Keratinocyte (primary cell): ENCODE measurements around the gene PPP5C. TPM values are rescaled to one million over a fixed set of nuclear protein-coding genes. Genes with fewer than 3 reads are reported as not detected.

Experiments used
- DNase-seq: peaks from one replicate; pipeline ENCODE4 v3.0.0-alpha.2; 2011; ENCODE audit warnings: low read depth, missing footprints, low spot score
- FAIRE-seq: peaks from 2 replicates; lab custom pipeline; 2011; peaks lifted over from hg19 to GRCh38; lab: Jason Lieb, UNC
- H2AFZ ChIP-seq: 2 replicates; pipeline ENCODE4 v1.6.0; 2012; ENCODE audit warnings: low read length, control low read depth, inconsistent platforms; ENCODE audit not compliant: control insufficient read depth
- H3K27ac ChIP-seq: 2 replicates; pipeline ENCODE4 v1.5.1; 2011; ENCODE audit warnings: low read length; ENCODE audit not compliant: control insufficient read depth, insufficient read depth
- H3K27me3 ChIP-seq: 3 replicates; pipeline ENCODE4 v1.6.0; 2011; ENCODE audit warnings: low read length; ENCODE audit not compliant: control insufficient read depth, insufficient read depth; ENCODE audit errors: extremely low read depth
- H3K36me3 ChIP-seq, 2 experiments: 2 replicates in 1 of 2; 3 replicates in 1 of 2; pipeline ENCODE4 v1.5.1; 2011; ENCODE audit warnings: low read length in 2 of 2, mild to moderate bottlenecking in 1 of 2; ENCODE audit not compliant: control insufficient read depth in 2 of 2, insufficient read depth in 2 of 2; ENCODE audit errors: extremely low read depth in 1 of 2
- H3K4me1 ChIP-seq: 3 replicates; pipeline ENCODE4 v1.5.1; 2011; ENCODE audit warnings: low read length; ENCODE audit not compliant: control insufficient read depth, insufficient read depth; ENCODE audit errors: extremely low read depth
- H3K4me2 ChIP-seq: 3 replicates; pipeline ENCODE4 v1.6.0; 2011; ENCODE audit warnings: low read depth, low read length; ENCODE audit not compliant: control insufficient read depth, insufficient read depth; ENCODE audit errors: extremely low read depth
- H3K4me3 ChIP-seq, 3 experiments: fragments of 200-600 bp in 1 of 3; sonication (generic) in 1 of 3; 2 replicates in 2 of 3; 3 replicates in 1 of 3; pipeline ENCODE4 v1.5.1; 2011 to 2016; ENCODE audit warnings: low read length in 3 of 3, mild to moderate bottlenecking in 3 of 3, control low read depth in 2 of 3, inconsistent platforms in 1 of 3, low read depth in 1 of 3, mixed read lengths in 1 of 3, mixed run types in 1 of 3, moderate library complexity in 1 of 3; ENCODE audit not compliant: control insufficient read depth in 2 of 3, insufficient read depth in 2 of 3; ENCODE audit errors: extremely low read depth in 1 of 3
- H3K79me2 ChIP-seq: 2 replicates; pipeline ENCODE4 v1.6.0; 2012; ENCODE audit warnings: low read length; ENCODE audit not compliant: control insufficient read depth, insufficient read depth
- H3K9ac ChIP-seq: 3 replicates; pipeline ENCODE4 v1.6.0; 2011; ENCODE audit warnings: low read length; ENCODE audit not compliant: control insufficient read depth, insufficient read depth; ENCODE audit errors: extremely low read depth
- H3K9me1 ChIP-seq: 3 replicates; pipeline ENCODE4 v1.6.0; 2011; ENCODE audit warnings: low read length; ENCODE audit not compliant: control insufficient read depth, insufficient read depth; ENCODE audit errors: extremely low read depth
- H3K9me3 ChIP-seq: 2 replicates; pipeline ENCODE4 v1.5.1; 2012; ENCODE audit warnings: low read depth, low read length; ENCODE audit not compliant: control insufficient read depth
- H4K20me1 ChIP-seq: 3 replicates; pipeline ENCODE4 v1.6.0; 2011; ENCODE audit warnings: low read length; ENCODE audit not compliant: control insufficient read depth, insufficient read depth; ENCODE audit errors: extremely low read depth
- EZH2 ChIP-seq: IDR thresholded peaks from one replicate; pipeline ENCODE4 v1.6.1; 2012; ENCODE audit warnings: inconsistent platforms, mild to moderate bottlenecking, low read length, moderate library complexity
- dilution Hi-C: fragments of 300-500 bp; cut with MboI; formaldehyde crosslinking; loops from one replicate; pipeline ENCODE4 v1.7.0; 2020; ENCODE audit warnings: low sequenced_read_pairs; ENCODE audit not compliant: extremely low pct_ligation_motif_present
- polyA plus RNA-seq, 5 experiments: library from polyadenylated mRNA; depleted of rRNA in 3 of 5; stranded (reverse) in 3 of 5; stranded (forward) in 1 of 5; unstranded in 1 of 5; fragments of >200 nt; gene quantifications; 1 replicate in 1 of 5; 2 replicates in 3 of 5; 3 replicates in 1 of 5; pipeline versions ENCODE4 v1.2.1 to v1.2.3, GENCODE V29; 2011 to 2012; ENCODE audit warnings: missing spikeins in 2 of 5, low read depth in 1 of 5, low replicate concordance in 1 of 5
- TF ChIP-seq, protein P1 (sequence below), 3 experiments: IDR thresholded peaks in 1 of 3; conservative IDR thresholded peaks in 1 of 3; optimal IDR thresholded peaks in 1 of 3; 2 replicates in 2 of 3; 3 replicates in 1 of 3; pipeline versions ENCODE3 to v1.5.1; 2011; ENCODE audit warnings: low read length in 3 of 3, mild to moderate bottlenecking in 3 of 3, moderate library complexity in 2 of 3, control low read depth in 1 of 3, inconsistent platforms in 1 of 3; ENCODE audit not compliant: insufficient read depth in 2 of 3; ENCODE audit errors: extremely low read depth in 1 of 3

Gene PPP5C
- polyA plus RNA-seq, 1 donor (not counting 4 experiments of a cell fraction or from before 2014, with no cell fraction given) = 97.5 TPM

- dilution Hi-C loops = no loop called here
- Histone ChIP-seq H3K9me3 (no peaks in the 10 kb centered on the region), H3K9me1 (no peaks in the 10 kb centered on the region), H3K36me3 (peaks cover 9 to 10% of the 10 kb centered on the region in 2 experiments), H3K4me1 (no peaks in the 10 kb centered on the region), H3K27me3 (no peaks in the 10 kb centered on the region), H3K4me2 (no peak overlapping the region), H3K4me3 (no peak overlapping the region), H3K27ac (no peak overlapping the region), H3K9ac (no peak overlapping the region), H4K20me1 (peaks cover 2% of the 10 kb centered on the region), H2AFZ (no peak overlapping the region), H3K79me2 (peaks cover 24% of the 10 kb centered on the region)
- TF ChIP-seq, protein P1, sequence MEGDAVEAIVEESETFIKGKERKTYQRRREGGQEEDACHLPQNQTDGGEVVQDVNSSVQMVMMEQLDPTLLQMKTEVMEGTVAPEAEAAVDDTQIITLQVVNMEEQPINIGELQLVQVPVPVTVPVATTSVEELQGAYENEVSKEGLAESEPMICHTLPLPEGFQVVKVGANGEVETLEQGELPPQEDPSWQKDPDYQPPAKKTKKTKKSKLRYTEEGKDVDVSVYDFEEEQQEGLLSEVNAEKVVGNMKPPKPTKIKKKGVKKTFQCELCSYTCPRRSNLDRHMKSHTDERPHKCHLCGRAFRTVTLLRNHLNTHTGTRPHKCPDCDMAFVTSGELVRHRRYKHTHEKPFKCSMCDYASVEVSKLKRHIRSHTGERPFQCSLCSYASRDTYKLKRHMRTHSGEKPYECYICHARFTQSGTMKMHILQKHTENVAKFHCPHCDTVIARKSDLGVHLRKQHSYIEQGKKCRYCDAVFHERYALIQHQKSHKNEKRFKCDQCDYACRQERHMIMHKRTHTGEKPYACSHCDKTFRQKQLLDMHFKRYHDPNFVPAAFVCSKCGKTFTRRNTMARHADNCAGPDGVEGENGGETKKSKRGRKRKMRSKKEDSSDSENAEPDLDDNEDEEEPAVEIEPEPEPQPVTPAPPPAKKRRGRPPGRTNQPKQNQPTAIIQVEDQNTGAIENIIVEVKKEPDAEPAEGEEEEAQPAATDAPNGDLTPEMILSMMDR (optimal IDR thresholded peaks at IDR 0.05 in 1 of 3, IDR thresholded peaks at IDR 0.05 in 1 of 3, conservative IDR thresholded peaks at IDR 0.05 in 1 of 3; ENCODE audit: extremely low read depth in 1 of 3, insufficient read depth in 2 of 3, low read length in 3 of 3) = no peak
- no peak for TF ChIP-seq EZH2
- FAIRE-seq = no peak
- DNase-seq = no peak
Measured at GRCh38 chr19:46361915-46362314, 15.0 kb downstream of the PPP5C start.

GRCh38 chr19:46364359-46364758 lies 17.5 kb downstream of the PPP5C start:
- FAIRE-seq = no peak
- peaks cover 17% of the 10 kb centered on the region for H3K79me2 ChIP-seq
- no peaks in the 10 kb centered on the region for H3K9me1 ChIP-seq
- DNase-seq = no peak
- no peaks in the 10 kb centered on the region for H3K4me1 ChIP-seq
- no peak overlapping the region for H2AFZ ChIP-seq
- peaks cover 13 to 15% of the 10 kb centered on the region in 2 experiments for H3K36me3 ChIP-seq
- H3K4me3 ChIP-seq = no peak overlapping the region
- H3K4me2 ChIP-seq = no peak overlapping the region
- no peaks in the 10 kb centered on the region for H3K9me3 ChIP-seq
- TF ChIP-seq EZH2 = no peak
- TF ChIP-seq, protein P1 (optimal IDR thresholded peaks at IDR 0.05 in 1 of 3, IDR thresholded peaks at IDR 0.05 in 1 of 3, conservative IDR thresholded peaks at IDR 0.05 in 1 of 3; ENCODE audit: extremely low read depth in 1 of 3, insufficient read depth in 2 of 3, low read length in 3 of 3) = no peak
- H3K27me3 ChIP-seq = no peaks in the 10 kb centered on the region
- dilution Hi-C loops = no loop called here
- no peak overlapping the region for H3K27ac ChIP-seq
- H3K9ac ChIP-seq = no peak overlapping the region
- peaks cover 6% of the 10 kb centered on the region for H4K20me1 ChIP-seq
